Inflammatory macrophage (primary cell): ENCODE data around the gene DGKD.
"Not testable (repeated sequence)": the region's sequence is repeated elsewhere in the genome, so short reads cannot be mapped to it uniquely, and the experiment has no call there.

Experiments used
- DNase-seq, 2 donors: peaks; one replicate each; pipeline ENCODE4 v3.0.0-alpha.2; 2020 to 2022

Gene DGKD

DNA sequence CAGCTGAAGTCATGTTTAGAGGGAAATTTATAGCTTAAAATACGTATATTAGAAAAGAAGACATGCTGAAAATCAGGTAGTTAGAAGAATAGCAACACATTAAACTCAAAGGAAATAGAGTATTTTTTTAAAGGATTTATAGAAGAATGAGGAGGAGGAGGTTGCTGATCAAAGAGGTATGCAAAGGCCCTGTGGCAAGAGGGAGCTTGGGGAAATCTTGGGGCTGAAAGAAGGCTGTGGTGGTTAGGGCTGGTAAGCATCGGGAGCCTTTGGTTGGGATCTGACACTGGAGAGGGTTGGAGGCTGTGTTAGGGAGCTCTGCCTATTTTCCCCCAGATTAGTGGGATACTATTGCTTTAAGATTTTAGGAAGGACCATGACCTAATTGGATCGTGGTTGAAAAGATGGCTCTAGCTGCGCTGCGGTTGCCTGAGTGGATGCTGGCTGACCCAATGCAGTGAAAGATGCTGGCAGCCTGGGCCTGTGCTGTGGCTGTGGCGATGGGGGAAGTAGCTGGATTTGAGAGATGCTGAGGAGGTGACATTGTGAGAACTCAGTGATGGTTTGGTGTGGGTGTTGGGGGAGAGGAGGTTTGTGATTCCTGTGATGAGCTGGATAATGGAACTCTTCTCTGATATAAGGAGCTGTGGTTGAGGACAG is 11.7 kb downstream of the DGKD start:
- DNase-seq: no peak

DNA sequence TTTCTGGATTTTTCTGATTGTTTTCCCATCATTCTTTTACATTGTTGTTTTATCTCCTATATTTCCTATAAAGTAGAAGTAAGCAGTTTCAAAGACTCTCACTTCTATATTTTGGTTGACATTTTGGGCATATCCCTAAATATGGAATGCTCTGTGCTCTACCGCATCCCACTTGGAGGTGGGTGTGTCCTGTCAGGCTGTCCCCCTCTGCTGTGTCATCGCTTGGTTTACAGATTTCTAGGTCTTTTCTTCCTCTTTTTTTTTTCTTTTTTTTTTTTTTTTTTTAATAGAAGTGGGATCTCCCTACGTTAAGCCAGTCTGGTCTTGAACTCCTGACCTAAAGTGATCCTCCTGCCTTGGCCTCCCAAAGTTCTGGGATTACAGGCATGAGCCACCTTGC is 13.3 kb downstream of the DGKD start:
- peak; percentile 42 to 45 for DNase-seq

DNA sequence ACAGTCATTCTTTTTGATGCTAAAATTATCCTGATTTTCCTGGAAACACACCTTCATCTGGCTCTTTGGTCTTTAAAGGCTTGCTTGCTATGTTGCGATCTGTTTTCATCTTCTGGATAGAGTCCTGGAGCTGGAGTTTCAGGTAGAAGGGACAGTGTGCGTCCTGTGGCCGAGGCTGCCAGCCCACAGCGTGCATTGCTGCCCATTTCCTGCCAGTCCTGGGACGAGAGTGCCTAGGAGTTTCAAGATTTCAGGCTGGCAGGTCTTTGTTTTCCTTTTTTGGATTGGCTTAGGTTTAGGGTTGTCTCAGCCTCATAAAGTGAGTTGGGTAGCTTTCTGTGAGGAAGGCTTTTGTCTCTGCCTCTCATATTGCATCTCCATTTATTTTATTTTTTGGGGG is 14.5 kb downstream of the DGKD start:
- no peak for DNase-seq

DNA sequence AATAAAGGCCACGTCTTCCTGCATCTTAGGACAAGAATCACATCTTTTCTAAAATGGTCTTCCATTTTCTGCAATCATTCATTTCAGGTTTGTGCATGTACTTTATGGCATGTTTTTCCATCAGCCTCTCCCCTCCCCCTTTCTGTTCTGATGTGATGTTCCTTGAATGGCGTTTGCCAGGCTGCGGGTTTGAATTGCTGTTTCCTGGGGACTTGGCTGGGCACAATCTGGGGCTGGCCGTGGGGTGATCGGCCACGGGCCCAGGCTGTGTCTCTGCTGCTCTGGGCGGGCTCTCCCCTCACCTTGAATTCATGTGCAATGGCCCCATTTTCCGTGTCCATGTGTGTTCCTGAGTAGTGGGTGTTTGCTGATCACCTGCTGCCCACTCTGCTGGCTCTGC is 15.2 kb downstream of the DGKD start:
- no peak for DNase-seq

DNA sequence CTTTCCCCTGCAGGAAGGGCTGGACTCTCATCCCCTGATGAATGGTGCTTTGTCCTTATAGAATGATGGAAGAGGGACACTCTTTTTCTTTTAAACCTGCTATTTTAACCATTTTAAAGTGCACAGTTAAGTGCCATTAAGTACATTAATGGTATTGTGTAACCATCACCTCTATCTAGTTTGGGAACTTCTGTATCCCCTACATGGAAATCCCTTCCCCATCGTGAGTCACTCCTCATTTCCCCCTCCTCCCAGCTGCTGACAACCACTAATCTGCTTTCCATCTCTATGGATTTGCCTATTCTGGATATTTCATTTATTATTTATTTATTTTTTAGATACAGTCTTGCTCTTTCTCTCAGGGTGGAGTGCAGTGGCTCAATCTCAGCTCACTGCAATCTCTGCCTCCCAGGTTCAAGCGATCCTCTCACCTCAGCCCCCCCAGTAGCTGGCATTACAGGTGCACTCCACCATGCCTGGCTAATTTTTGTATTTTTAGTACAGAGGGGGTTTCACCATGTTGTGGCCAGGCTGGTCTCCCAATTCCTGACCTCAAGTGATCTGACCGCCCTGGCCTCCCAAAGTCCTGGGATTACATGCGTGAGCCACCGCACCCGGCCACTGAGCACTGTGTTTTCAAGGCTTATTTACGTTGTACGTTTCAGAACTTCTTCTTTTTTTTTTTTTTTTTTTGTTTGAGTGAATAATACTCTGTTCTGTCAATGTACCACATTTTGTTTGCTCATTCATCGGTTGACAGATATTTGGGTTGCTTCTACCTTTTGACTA is 15.8 kb downstream of the DGKD start:
- no peak for DNase-seq

DNA sequence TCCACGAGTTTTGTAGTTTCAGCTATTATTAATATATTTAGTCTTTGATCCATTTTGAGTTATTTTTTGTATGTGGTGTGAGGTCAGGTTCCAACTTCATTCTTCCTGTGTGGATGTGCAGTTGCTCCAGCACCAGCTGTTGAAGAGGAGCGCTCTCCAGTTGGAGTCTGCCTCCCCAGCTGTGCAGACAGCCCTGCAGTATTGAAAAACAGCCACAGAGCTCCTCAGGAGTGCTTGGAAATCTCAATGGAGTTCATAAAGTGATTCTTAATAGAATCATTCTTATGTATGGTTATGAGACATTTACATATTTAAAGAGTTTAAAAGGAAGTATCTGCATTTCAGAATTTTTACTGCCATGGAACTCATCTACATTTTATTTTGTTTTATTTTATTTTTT is 17.3 kb downstream of the DGKD start:
- DNase-seq: no peak

DNA sequence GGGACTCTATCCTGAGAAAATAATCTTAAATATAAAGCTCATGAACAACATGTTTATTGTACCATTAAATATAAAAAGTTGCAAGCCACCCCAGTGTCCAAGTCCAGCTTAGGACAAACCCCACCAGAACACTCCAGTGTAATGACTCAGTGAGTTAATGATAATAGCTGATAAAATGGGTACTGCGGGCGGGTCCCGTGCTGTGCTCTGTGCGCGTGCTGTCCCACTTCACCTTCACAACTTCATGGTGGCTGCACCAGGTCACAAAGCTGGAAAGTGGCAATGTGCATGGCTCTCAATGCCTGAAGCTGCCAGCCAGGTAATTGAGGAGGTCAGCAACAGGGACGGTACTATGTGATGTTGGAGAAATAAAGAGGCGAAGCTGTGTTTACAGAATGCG is 18.6 kb downstream of the DGKD start:
- DNase-seq: no peak

DNA sequence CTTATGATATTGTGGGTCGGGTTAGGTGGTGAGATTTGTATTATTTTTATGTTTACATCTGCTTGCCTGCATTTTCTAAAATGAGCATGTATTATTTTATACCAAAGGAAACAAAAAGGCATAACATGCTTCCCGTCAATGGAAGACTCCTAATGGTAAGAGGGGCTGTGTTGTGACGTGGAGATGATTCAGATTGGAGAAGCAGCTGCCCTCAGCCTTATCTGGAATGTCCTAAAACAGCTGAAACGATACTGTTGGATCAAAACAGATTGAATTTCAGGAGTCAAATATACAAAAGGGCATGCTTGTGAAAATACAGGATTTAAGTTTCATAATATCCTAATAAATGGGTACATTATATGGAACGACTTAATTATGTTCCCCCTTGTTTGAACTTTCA is 19.0 kb downstream of the DGKD start:
- DNase-seq: no peak

DNA sequence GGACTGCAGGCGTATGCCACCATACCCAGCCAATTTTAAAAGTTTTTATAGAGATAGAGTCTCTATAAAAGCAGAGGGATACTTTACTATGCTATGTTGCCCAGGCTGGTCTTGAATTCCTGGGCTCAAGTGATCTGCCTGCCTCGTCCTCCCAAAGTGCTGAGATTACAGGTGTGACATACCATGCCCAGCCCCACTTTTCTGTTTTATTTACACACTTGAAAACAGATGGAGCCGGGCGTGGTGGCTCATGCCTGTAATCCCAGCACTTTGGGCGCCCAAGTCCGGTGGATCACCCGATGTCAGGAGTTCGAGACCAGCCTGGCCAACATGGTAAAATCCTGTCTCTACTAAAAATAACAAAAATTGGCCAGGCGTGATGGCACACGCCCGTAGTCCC is 20.5 kb downstream of the DGKD start:
- not testable (repeated sequence) for DNase-seq

DNA sequence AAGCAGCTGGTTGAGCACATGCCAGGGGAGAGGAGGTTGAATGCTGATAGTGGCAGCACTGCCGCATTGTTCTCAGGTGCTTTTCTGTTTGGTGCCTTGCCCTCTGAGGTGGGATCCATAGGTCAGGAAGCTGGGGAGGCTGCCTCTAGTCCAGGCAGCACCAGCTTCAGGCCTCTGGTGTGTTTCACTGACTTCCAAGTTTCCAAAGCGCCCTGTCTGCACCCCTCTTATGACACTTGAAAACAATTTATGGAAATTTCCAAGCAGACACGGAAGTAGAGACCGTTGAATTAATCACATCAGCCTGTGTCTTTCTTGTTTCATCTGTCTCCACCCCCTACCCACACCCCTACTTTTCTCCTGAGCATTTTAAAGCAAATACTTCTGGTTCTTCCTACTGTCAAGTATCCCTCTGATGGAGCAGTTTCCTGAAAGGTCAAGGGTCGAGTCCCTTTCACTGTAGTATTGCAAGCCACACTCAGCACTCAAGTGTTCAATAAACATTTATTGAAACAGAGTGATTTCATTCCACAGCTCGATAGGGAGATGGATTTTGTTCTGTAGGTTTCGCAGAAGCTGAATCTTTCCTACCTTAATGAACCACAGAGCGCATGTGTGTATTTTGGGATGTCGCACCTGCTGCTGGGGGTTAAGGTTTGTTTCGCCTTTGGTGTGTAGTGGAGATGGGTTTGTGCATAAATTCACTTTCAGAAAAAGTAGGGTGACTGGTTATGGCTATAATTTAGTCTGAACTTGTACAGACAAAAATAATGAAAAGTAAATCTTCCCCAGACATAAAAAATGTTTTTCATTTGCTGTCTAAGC is 21.4 kb downstream of the DGKD start:
- DNase-seq: no peak

DNA sequence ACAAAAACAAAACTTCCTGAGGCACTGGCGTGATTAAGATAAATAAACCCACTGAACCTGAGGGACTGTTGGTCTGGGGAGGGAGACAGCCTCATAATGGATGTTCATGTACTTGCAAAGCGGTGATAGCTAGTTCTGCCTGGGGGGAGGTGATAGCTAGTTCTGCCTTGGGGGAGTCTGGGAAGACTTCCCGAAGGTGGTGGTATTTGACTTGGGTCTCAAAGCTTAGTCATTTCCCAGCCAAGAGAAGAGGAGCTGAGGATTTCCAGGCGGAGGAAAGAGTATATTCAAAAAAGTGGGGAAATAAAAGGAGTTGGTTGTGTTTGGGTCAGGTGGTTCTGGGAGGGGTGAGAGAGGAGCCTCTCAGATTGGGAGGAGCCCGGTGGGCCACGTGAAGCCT is 24.7 kb downstream of the DGKD start:
- no peak for DNase-seq

DNA sequence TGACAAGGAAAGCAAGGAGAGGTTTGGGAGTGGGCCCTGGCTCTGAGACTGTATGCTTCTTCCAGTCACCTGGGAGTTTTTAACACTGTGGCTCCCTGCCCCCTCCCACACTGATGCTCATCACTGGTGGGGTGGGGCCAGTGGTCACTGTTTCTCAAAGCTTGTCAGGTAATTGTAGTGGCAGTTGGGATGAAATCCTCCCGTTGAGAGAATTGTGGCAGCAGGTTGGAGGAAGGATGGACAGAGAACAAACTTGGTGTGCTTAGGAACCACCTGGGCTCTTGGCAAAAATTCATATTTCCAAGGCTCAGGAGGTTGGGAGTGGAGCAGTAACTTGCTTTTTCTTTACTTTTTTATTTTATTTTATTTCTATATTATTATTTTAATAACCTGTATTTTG is 25.1 kb downstream of the DGKD start:
- DNase-seq: no peak

DNA sequence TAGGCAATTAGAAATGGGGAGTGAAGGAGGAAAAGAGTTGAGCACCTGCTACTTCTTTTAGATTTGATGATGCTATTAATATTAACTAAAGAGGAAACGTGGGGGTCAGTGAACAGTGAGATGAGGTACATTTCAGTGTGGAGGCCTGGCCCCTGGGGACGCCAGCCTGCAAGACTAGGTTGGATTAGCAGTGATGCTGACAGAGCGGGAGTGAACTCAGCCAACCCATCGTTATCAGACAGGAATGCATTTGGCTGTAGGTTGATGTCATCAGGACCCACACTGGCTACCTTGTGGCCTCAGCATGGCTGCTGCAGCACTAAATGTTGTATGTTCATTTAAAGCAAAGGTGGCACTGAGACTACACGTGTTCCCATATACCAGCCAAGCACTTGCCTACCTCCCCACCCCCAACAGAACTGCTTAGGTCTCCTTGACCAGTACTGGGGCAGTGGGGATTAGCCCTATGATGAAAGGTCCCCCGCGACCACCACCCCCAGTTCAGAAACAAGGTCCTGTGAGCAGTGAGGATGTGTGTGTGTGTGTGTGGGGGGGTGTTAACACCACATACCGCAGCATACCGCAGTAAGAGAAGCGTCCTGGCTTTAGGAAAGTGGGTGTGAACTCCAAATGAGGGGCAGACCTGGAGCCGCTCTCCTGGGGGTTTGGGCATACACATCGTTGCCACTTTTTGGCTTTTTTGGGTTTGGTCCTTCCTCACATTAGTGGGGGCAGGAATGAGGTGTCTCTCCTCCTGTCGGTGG is 26.0 kb downstream of the DGKD start:
- no peak for DNase-seq

DNA sequence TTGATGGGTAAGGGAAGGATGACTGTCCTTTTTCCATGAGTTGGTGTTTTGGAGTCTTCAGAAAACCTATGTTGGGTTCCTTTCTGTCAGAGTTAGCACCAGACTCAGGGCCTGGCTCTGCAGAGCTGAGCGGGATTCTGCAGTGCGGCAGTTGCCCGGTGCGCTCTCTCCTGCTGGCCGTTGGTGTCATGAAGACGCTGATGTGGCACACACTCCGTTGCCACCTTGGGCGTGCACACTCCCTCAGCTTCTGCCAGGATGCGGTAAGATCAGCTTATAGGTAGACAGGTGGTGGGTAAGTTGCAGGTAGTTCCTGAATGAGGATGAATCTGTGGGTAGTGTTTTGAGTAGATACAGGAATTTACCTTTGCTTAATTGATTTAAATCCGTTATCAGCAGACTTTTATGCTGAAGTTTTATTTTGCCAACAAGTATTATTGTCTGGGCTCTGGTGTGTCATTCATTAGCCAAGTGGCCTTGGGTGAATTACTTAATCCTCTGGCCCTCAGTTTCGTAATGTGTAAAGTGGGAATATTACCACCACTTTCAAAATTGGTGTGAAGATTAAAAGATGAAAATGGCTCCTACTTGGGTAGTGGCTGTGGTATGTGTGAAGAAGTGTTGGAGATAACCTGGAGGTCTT is 26.8 kb downstream of the DGKD start:
- DNase-seq: no peak

DNA sequence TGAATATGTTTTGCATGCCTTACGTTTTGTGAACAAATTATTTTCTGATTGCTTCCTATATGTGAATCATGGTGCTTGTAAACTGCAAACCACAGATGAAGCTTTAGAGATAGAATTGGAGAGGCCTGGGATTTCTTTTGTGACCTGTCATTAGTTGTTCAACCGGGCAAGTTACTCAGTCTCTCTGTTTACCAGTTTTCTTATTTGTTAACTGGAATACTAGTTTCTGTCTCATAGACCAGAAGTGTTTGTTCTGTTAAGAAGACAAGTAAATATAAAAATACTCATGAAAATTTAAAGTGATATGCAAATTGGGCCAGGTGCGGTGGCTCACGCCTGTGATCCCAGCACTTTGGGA is 27.3 kb downstream of the DGKD start:
- no peak for DNase-seq

DNA sequence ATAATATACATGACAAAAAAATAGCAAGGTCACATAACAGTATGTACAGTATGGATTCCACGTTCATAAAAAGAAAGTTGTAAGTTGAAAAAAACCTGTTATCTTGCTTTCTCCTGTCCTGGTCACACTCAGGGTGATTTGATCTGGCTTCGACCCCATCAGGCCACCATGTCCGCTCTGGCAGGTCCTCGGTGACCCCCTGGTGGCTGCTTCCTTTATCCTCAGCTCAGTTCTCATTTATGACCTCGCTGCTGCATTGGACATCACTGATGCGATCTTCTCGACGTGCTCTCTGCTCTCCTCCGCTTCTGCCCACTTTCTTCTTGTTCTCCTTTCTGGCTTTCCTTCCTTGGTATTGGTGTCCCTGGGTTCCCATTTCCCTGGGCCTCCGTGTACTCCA is 29.7 kb downstream of the DGKD start:
- peak; percentile 23 to 39 for DNase-seq

DNA sequence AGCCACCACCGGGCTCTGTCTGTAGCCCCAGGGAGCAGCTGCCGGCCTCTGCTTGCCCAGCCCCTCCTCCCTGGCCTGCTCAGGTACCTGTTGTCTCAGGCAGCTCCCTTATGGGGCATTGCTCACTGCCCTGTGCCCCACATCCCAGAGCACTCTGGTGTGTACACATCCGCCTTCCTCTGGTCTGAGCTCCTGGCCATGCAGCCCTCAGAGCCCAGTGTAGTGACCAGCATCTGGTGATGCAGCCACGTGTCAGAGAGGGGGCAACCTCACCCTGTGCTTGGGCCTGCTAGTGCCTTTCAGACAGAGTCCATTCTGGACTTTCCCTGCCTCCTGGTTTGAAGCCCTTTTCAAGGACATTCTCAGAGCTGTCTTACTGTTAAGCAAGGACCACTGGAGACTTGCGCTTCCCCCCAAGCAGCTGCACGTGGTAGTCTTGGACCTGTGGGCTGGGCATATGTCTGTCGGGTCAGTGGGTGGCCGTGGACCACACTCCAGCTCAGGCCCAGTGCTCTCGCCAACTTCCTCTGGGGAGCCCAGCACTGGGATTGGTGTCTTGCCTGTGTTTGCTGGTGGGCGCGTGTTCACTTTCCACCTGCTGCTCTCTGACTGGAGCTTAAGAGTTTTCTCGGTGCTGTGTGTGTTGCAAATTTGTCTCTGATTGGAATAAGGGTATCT is 30.7 kb downstream of the DGKD start:
- DNase-seq: peak; percentile 10 to 13

DNA sequence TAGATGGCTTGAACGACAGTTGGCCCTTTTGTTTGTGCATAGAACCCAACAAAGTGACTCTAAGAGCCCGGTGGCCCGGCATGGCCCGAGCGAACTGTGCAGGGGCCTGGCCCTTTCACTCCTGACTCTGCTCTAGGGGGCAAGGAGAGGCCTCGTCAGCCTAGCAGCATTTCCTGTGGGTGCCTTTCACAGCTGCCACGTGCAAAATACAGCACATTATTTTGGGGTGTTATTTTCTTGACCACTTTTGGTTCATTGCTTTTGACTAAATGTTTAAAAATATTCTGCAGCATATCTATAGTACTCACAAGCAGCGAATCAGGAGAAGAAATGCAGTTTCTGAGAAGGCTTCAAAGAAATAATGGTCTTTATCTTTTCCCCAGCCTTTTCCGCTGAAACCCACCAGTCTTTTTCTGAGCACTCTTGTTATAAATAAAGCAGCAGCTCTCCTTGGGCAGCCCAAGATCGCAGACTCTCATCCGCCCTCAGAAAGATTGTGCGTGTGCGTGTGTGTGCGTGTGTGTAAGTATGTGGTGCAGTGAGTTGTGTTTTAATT is 31.3 kb downstream of the DGKD start:
- DNase-seq: no peak

DNA sequence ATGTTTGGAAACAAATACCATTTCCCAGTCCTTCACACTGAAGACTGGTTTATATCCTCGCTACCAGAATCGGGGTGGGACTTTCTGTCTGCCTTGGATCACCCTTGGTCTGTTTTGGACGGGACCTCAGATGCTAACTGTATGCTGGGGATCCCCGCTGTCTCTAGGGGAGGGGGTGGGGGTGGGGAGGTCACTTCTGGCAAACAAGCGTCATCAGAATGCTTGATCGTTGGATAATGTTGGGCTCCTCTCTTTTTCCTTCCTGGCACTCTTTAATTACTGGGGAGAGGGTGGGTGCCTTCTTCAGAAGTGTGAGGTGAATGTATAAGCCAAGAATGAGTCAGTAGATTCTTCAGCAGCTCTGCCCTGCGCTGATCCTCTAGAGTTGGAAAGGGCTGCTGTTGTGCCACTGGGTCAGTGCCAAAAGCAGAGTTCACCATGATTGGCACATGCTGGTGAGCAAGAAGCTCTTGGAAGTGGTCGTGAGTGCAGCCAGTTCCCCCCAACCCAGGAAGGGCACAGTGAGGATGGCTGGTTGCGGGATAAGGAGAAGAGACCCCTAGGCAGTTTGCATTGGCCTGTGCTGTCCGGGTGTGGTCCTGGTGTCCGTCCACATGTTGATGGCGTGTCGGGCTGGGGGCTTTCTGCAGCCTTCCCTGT is 32.2 kb downstream of the DGKD start:
- no peak for DNase-seq

DNA sequence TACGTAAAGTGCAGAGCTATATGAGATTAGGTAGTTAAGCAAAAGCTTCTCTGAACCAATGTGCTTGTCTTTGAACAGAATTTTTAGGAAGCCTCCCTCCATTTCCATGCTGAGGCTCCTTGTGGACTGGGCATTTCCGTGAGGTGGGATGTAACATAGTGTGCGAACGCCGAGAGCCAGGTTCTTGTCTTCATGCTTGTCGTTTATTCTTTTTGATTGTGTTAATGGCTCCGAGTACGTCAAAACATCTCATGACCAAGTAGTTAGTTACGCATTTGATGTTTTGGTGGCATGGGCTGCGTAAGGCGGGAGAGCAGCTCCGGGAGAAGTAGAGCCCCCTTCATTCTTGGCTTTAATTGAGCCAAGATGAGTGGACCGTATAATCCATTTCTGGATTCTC is 32.9 kb downstream of the DGKD start:
- no peak for DNase-seq
